Fibroblast of the aortic adventitia (primary cell): ENCODE measurements around the gene HEYL. TPM values are rescaled to one million over a fixed set of nuclear protein-coding genes. Genes with fewer than 3 reads are reported as not detected.
"Not testable (repeated sequence)": the region's sequence is repeated elsewhere in the genome, so short reads cannot be mapped to it uniquely, and the experiment has no call there.

Experiments used
- DNase-seq: peaks from one replicate; pipeline ENCODE4 v3.0.0-alpha.2; 2010; ENCODE audit warnings: low read depth
- H3K4me3 ChIP-seq: 2 replicates; pipeline ENCODE4 v1.5.1; 2011; ENCODE audit warnings: low read depth, mild to moderate bottlenecking, control low read depth, low read length, moderate library complexity
- CTCF ChIP-seq: IDR thresholded peaks from 2 replicates; pipeline ENCODE4 v1.5.1; 2011; ENCODE audit warnings: mild to moderate bottlenecking, low read length, control low read depth, inconsistent platforms; ENCODE audit not compliant: insufficient read depth
- total RNA-seq: library from RNA; depleted of rRNA; stranded (reverse); fragments of >200 nt; gene quantifications from 2 replicates; pipeline ENCODE4 v1.2.3, GENCODE V29; 2012; ENCODE audit warnings: low replicate concordance

The HEYL gene
- total RNA-seq, 1 donor, result not detected

- H3K4me3 ChIP-seq, result no peak overlapping the region
- TF ChIP-seq CTCF, result peak; percentile 60
- no peak for DNase-seq
Observed at GRCh38 chr1:39609618-39610331, 29.7 kb downstream of the HEYL start.

GRCh38 chr1:39608921-39609320 lies 30.5 kb downstream of the HEYL start:
- TF ChIP-seq CTCF, result no peak
- H3K4me3 ChIP-seq, result no peak overlapping the region
- DNase-seq, result no peak

GRCh38 chr1:39603677-39604076 lies 35.8 kb downstream of the HEYL start:
- H3K4me3 ChIP-seq, DNase-seq: not testable (repeated sequence)

- not testable (repeated sequence) for DNase-seq
Observed at GRCh38 chr1:39601667-39602255, 37.7 kb downstream of the HEYL start.

GRCh38 chr1:39596163-39596562 lies 43.3 kb downstream of the HEYL start:
- no peak for DNase-seq
- no peak overlapping the region for H3K4me3 ChIP-seq
- TF ChIP-seq CTCF, result no peak

More at GRCh38 chr1:39601667-39602255, 37.7 kb downstream of the HEYL start:
- not testable (repeated sequence) for H3K4me3 ChIP-seq

GRCh38 chr1:39593386-39593785 lies 46.1 kb downstream of the HEYL start:
- TF ChIP-seq CTCF, result no peak
- H3K4me3 ChIP-seq, result no peak overlapping the region
- no peak for DNase-seq

- no peak for TF ChIP-seq CTCF
- H3K4me3 ChIP-seq, result no peak overlapping the region
- no peak for DNase-seq
Observed at GRCh38 chr1:39592069-39592468, 47.4 kb downstream of the HEYL start.

- no peak for TF ChIP-seq CTCF
- no peak overlapping the region for H3K4me3 ChIP-seq
- no peak for DNase-seq
Observed at GRCh38 chr1:39590546-39590945, 48.9 kb downstream of the HEYL start.
